Trophoblast cell (in vitro differentiated cells and primary cell): ENCODE results near the gene VANGL1.

ENCODE experiments used
- DNase-seq, 2 donors: peaks; one replicate each; pipeline ENCODE4 v3.0.0-alpha.2; 2016
- H2AFZ ChIP-seq: 2 replicates; pipeline ENCODE4 v1.6.1; 2013; ENCODE audit warnings: low read length, moderate library complexity, mild to moderate bottlenecking; ENCODE audit not compliant: insufficient read depth, poor library complexity
- H2AK5ac ChIP-seq: 2 replicates; pipeline ENCODE4 v1.6.1; 2013; ENCODE audit warnings: mild to moderate bottlenecking, low read length
- H2BK120ac ChIP-seq: 2 replicates; pipeline ENCODE4 v1.6.1; 2013; ENCODE audit warnings: low read length, mild to moderate bottlenecking, moderate library complexity; ENCODE audit not compliant: insufficient read depth, poor library complexity
- H2BK12ac ChIP-seq: 2 replicates; pipeline ENCODE4 v1.6.1; 2013; ENCODE audit warnings: mild to moderate bottlenecking, low read length, moderate library complexity
- H2BK5ac ChIP-seq: 2 replicates; pipeline ENCODE4 v1.6.1; 2013; ENCODE audit warnings: low read length, low read depth, moderate library complexity, mild to moderate bottlenecking; ENCODE audit not compliant: poor library complexity
- H3K14ac ChIP-seq: 2 replicates; pipeline ENCODE4 v1.6.1; 2013; ENCODE audit warnings: mild to moderate bottlenecking, low read length
- H3K18ac ChIP-seq: 2 replicates; pipeline ENCODE4 v1.6.1; 2013; ENCODE audit warnings: mild to moderate bottlenecking, low read length
- H3K23ac ChIP-seq: 2 replicates; pipeline ENCODE4 v1.6.1; 2013; ENCODE audit warnings: low read length
- H3K27ac ChIP-seq: 2 replicates; pipeline ENCODE4 v1.5.1; 2013; ENCODE audit warnings: low read depth, mild to moderate bottlenecking, inconsistent platforms, low read length, moderate library complexity
- H3K27me3 ChIP-seq: 2 replicates; pipeline ENCODE4 v1.6.1; 2013; ENCODE audit warnings: inconsistent platforms, mild to moderate bottlenecking, low read length, moderate library complexity; ENCODE audit not compliant: insufficient read depth
- H3K36me3 ChIP-seq, 2 experiments: 1 replicate in 1 of 2; 2 replicates in 1 of 2; pipeline ENCODE4 v1.6.1; 2013; ENCODE audit warnings: low read length in 2 of 2, mild to moderate bottlenecking in 2 of 2, moderate library complexity in 1 of 2; ENCODE audit not compliant: insufficient read depth in 2 of 2, control insufficient read depth in 1 of 2
- H3K4ac ChIP-seq: 2 replicates; pipeline ENCODE4 v1.6.1; 2013; ENCODE audit warnings: low read depth, mild to moderate bottlenecking, low read length, moderate library complexity
- H3K4me1 ChIP-seq, 2 experiments: 1 replicate in 1 of 2; 2 replicates in 1 of 2; pipeline ENCODE4 v1.6.1; 2013; ENCODE audit warnings: low read length in 2 of 2, mild to moderate bottlenecking in 2 of 2, moderate library complexity in 1 of 2; ENCODE audit not compliant: insufficient read depth in 2 of 2, control insufficient read depth in 1 of 2
- H3K4me2 ChIP-seq: 2 replicates; pipeline ENCODE4 v1.6.1; 2013; ENCODE audit warnings: inconsistent platforms, mild to moderate bottlenecking, low read length, moderate library complexity
- H3K4me3 ChIP-seq: 2 replicates; pipeline ENCODE4 v1.5.1; 2013; ENCODE audit warnings: mild to moderate bottlenecking, low read depth, low read length, inconsistent platforms
- H3K79me1 ChIP-seq: one replicate; pipeline ENCODE4 v1.6.1; 2013; ENCODE audit warnings: low read length
- H3K79me2 ChIP-seq: 2 replicates; pipeline ENCODE4 v1.6.1; 2013; ENCODE audit warnings: low read length, mild to moderate bottlenecking; ENCODE audit not compliant: control insufficient read depth, insufficient read depth, poor library complexity
- H3K9ac ChIP-seq: 2 replicates; pipeline ENCODE4 v1.6.1; 2013; ENCODE audit warnings: mild to moderate bottlenecking, low read length
- H3K9me3 ChIP-seq: 2 replicates; pipeline ENCODE4 v1.6.1; 2013; ENCODE audit warnings: low read depth, mild to moderate bottlenecking, control low read depth, inconsistent platforms, low read length; ENCODE audit not compliant: insufficient read depth
- H4K12ac ChIP-seq: 2 replicates; pipeline ENCODE4 v1.6.1; 2013; ENCODE audit warnings: low read depth, mild to moderate bottlenecking, low read length, moderate library complexity
- H4K8ac ChIP-seq: 2 replicates; pipeline ENCODE4 v1.6.1; 2013; ENCODE audit warnings: low read depth, mild to moderate bottlenecking, low read length, moderate library complexity
- H4K91ac ChIP-seq: one replicate; pipeline ENCODE4 v1.6.1; 2013; ENCODE audit warnings: low read depth, mild to moderate bottlenecking, low read length, moderate library complexity
- WGBS: extraction: QIAGEN DNeasy Blood & Tissue Kit; methylation state at CpG from one replicate; pipeline ENCODE4 v1.1.7; 2013; ENCODE audit warnings: missing lambda C conversion rate; ENCODE audit not compliant: insufficient read length, insufficient coverage; ENCODE audit errors: extremely low coverage; 5-methylcytosine and 5-hydroxymethylcytosine counted together

Gene VANGL1

GRCh38 chr1:115661157-115661556 is 19.4 kb downstream of the VANGL1 start:
- peaks cover 7% of the 10 kb centered on the region for H3K79me1 ChIP-seq
- H2BK12ac ChIP-seq = no peak overlapping the region
- H4K8ac ChIP-seq = no peak overlapping the region
- H4K91ac ChIP-seq = no peak overlapping the region
- H3K4me2 ChIP-seq = no peak overlapping the region
- peaks cover 3% of the 10 kb centered on the region for H3K79me2 ChIP-seq
- no peak overlapping the region for H2BK5ac ChIP-seq
- no peaks in the 10 kb centered on the region for H3K27me3 ChIP-seq
- no peak overlapping the region for H3K9ac ChIP-seq
- no peak overlapping the region for H3K18ac ChIP-seq
- H4K12ac ChIP-seq = no peak overlapping the region
- H2AFZ ChIP-seq = no peak overlapping the region
- WGBS = no CpG with 5 or more reads among the region's 1 CpG
- H3K4me3 ChIP-seq = no peak overlapping the region
- peaks cover 14 to 25% of the 10 kb centered on the region in 2 experiments for H3K36me3 ChIP-seq
- H3K4ac ChIP-seq = no peak overlapping the region
- DNase-seq = no peak
- H3K4me1 ChIP-seq = peaks cover 18 to 26% of the 10 kb centered on the region in 2 experiments
- H3K14ac ChIP-seq = no peak overlapping the region
- no peak overlapping the region for H3K27ac ChIP-seq
- H2AK5ac ChIP-seq = no peak overlapping the region
- no peak overlapping the region for H2BK120ac ChIP-seq
- H3K23ac ChIP-seq = no peak overlapping the region
- H3K9me3 ChIP-seq = no peaks in the 10 kb centered on the region

- H4K91ac ChIP-seq = no peak overlapping the region
- H2BK120ac ChIP-seq = no peak overlapping the region
- H3K79me2 ChIP-seq = peaks cover 3% of the 10 kb centered on the region
- H3K18ac ChIP-seq = no peak overlapping the region
- H2AFZ ChIP-seq = no peak overlapping the region
- no peak overlapping the region for H3K27ac ChIP-seq
- H2BK5ac ChIP-seq = no peak overlapping the region
- H3K4me2 ChIP-seq = no peak overlapping the region
- no peak overlapping the region for H3K9ac ChIP-seq
- no peak overlapping the region for H4K12ac ChIP-seq
- H3K36me3 ChIP-seq = peaks cover 13 to 26% of the 10 kb centered on the region in 2 experiments
- no peaks in the 10 kb centered on the region for H3K9me3 ChIP-seq
- H2BK12ac ChIP-seq = no peak overlapping the region
- DNase-seq = peak; percentile 38 to 55
- H3K14ac ChIP-seq = no peak overlapping the region
- H3K79me1 ChIP-seq = peaks cover 11% of the 10 kb centered on the region
- H3K23ac ChIP-seq = no peak overlapping the region
- no peaks in the 10 kb centered on the region for H3K27me3 ChIP-seq
- no CpG with 5 or more reads among the region's 7 CpGs for WGBS
- no peak overlapping the region for H4K8ac ChIP-seq
- H2AK5ac ChIP-seq = no peak overlapping the region
- no peak overlapping the region for H3K4me3 ChIP-seq
- H3K4me1 ChIP-seq = peaks cover 16 to 26% of the 10 kb centered on the region in 2 experiments
- H3K4ac ChIP-seq = no peak overlapping the region
Observed at GRCh38 chr1:115665319-115666096, 23.7 kb downstream of the VANGL1 start.

GRCh38 chr1:115666206-115666605 is 24.4 kb downstream of the VANGL1 start:
- Histone ChIP-seq H3K9me3 (no peaks in the 10 kb centered on the region), H3K27me3 (no peaks in the 10 kb centered on the region), H3K4me2 (no peak overlapping the region), H3K14ac (no peak overlapping the region), H4K8ac (no peak overlapping the region), H2AFZ (no peak overlapping the region), H4K91ac (no peak overlapping the region), H3K4me1 (peaks cover 13 to 28% of the 10 kb centered on the region in 2 experiments), H4K12ac (no peak overlapping the region), H3K9ac (no peak overlapping the region), H2BK5ac (no peak overlapping the region), H3K23ac (no peak overlapping the region), H3K27ac (no peak overlapping the region), H3K36me3 (peaks cover 12 to 28% of the 10 kb centered on the region in 2 experiments), H3K79me2 (no peaks in the 10 kb centered on the region), H3K18ac (peak overlapping the region; percentile 67), H3K79me1 (peaks cover 9% of the 10 kb centered on the region), H2AK5ac (no peak overlapping the region), H2BK120ac (no peak overlapping the region), H3K4ac (no peak overlapping the region), H3K4me3 (no peak overlapping the region), H2BK12ac (peak overlapping the region; percentile 25)
- no peak for DNase-seq
- no CpG with 5 or more reads among the region's 6 CpGs for WGBS

GRCh38 chr1:115666702-115667101 is 24.9 kb downstream of the VANGL1 start:
- Histone ChIP-seq H3K79me2 (peaks cover 1% of the 10 kb centered on the region), H3K27ac (no peak overlapping the region), H2AK5ac (peak overlapping the region; percentile 30), H2AFZ (no peak overlapping the region), H3K4me2 (no peak overlapping the region), H4K91ac (no peak overlapping the region), H3K27me3 (no peaks in the 10 kb centered on the region), H2BK12ac (peak overlapping the region; percentile 25), H2BK120ac (peak overlapping the region; percentile 5), H4K12ac (no peak overlapping the region), H3K4ac (no peak overlapping the region), H3K23ac (no peak overlapping the region), H3K4me1 (peaks cover 15 to 31% of the 10 kb centered on the region in 2 experiments), H4K8ac (no peak overlapping the region), H3K79me1 (peaks cover 9% of the 10 kb centered on the region), H3K18ac (peak overlapping the region; percentile 67), H3K14ac (no peak overlapping the region), H3K36me3 (peaks cover 13 to 30% of the 10 kb centered on the region in 2 experiments), H3K9ac (no peak overlapping the region), H3K4me3 (no peak overlapping the region), H2BK5ac (no peak overlapping the region), H3K9me3 (no peaks in the 10 kb centered on the region)
- WGBS = no CpG with 5 or more reads among the region's 4 CpGs
- DNase-seq = no peak
